ENCODE measurements around the gene TRMT2A. TPM values are rescaled to one million over a fixed set of nuclear protein-coding genes. Genes with fewer than 3 reads are reported as not detected.

The TRMT2A gene, protein sequence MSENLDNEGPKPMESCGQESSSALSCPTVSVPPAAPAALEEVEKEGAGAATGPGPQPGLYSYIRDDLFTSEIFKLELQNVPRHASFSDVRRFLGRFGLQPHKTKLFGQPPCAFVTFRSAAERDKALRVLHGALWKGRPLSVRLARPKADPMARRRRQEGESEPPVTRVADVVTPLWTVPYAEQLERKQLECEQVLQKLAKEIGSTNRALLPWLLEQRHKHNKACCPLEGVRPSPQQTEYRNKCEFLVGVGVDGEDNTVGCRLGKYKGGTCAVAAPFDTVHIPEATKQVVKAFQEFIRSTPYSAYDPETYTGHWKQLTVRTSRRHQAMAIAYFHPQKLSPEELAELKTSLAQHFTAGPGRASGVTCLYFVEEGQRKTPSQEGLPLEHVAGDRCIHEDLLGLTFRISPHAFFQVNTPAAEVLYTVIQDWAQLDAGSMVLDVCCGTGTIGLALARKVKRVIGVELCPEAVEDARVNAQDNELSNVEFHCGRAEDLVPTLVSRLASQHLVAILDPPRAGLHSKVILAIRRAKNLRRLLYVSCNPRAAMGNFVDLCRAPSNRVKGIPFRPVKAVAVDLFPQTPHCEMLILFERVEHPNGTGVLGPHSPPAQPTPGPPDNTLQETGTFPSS
- total RNA-seq = 100 to 1,000 TPM in 1 of 6 donors, 10 to 100 TPM in 5; 30.3 to 146 (median 61.9) TPM

DNA sequence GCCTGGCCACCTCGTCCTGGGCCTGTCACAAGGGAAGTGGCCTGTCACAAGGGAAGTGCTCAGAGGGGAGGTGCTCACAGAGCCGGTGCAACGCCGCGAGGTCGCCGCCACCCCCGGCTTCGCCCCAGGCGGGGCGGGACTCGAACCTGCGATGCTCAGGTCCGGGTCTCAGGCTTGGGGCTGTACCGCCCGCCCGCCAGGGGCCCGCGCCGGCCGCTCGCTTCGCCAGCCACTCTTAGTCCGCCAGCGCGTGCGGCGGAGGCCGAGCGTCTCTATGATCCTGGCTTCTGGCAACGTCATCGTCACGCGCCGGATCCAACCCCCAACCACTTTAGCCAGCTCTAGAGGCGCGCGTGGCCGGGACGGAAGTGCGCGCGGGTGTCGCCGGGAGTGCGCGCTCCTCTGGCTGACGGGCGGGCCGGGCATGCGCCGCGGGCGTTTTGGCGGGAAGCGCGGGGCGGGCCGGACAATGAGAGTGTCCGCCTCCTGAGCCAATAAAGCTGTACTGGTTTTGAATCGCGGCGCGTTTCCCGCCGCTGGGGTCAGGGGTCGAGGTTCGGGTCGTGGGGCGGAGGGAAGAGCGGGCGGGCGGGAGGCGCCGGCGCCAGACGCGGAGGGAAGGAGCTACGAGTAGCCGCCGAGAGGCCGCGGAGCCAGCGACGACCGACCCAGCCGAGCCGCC lies at the start of gene TRMT2A:
TRMT2A (minus strand) TSS at position 276 of the 682 bp plus-strand sequence. CDS start 320 bp downstream, outside the sequence.
- Histone ChIP-seq H3K4me3 (peak within 1 kb of the TSS; percentile 90 to 98 (median 92)), H3K27me3 (no peaks in the 10 kb centered on the region), H3K4me1 (peaks cover 24 to 36% (median 35%) of the 10 kb centered on the region in 4 donors), H3K36me3 (peaks cover 9 to 70% (median 45%) of the 10 kb centered on the region in 4 donors), H3K27ac (peak within 1 kb of the TSS; percentile 84 to 91 (median 87)), H3K9me3 (no peaks in the 10 kb centered on the region)
- ATAC-seq (ENCODE audit: low FRiP score in 2 of 2) (peak; percentile 94 to 96), DNase-seq (peak; percentile 97 to 99)
- TF ChIP-seq POLR2A (IDR thresholded peaks at IDR 0.05) (peak in 2 of 4 donors; percentile 41 to 75), POLR2AphosphoS5 (IDR thresholded peaks at IDR 0.05) (peak; percentile 77 to 92), EP300 (IDR thresholded peaks at IDR 0.05) (peak in 1 of 4 donors; percentile 60)
- TF ChIP-seq, protein P1, sequence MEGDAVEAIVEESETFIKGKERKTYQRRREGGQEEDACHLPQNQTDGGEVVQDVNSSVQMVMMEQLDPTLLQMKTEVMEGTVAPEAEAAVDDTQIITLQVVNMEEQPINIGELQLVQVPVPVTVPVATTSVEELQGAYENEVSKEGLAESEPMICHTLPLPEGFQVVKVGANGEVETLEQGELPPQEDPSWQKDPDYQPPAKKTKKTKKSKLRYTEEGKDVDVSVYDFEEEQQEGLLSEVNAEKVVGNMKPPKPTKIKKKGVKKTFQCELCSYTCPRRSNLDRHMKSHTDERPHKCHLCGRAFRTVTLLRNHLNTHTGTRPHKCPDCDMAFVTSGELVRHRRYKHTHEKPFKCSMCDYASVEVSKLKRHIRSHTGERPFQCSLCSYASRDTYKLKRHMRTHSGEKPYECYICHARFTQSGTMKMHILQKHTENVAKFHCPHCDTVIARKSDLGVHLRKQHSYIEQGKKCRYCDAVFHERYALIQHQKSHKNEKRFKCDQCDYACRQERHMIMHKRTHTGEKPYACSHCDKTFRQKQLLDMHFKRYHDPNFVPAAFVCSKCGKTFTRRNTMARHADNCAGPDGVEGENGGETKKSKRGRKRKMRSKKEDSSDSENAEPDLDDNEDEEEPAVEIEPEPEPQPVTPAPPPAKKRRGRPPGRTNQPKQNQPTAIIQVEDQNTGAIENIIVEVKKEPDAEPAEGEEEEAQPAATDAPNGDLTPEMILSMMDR (IDR thresholded peaks at IDR 0.05) = peak in 4 of 6 experiments; percentile 22 to 54 (median 40)
- 0 to 7% methylated on average over 6 to 55 of the region's 88 CpGs for WGBS, 2 donors

DNA sequence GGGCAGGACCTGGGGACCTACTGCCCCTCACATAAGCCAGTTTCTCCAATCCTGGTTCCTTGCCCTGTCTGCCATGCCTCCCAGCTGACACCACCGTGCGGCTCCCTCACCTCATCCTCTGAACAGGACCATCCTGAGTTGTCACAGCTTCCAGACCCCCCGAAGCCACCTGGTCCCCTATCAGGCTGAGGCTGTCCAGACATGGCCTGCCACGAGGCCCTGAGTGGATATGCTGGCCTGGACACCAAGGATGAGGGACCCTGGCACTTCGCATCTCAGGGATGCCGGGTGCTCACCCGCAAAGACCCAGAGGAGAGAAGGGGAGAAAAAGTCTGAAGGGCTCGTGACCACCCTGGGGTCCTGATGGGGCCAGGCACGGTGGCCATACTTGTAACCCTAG lies 49.7 kb upstream of the TRMT2A start:
- ATAC-seq (ENCODE audit: low FRiP score in 2 of 2) (no peak), DNase-seq (no peak)
- H3K4me1 ChIP-seq = no peaks in the 10 kb centered on the region
- H3K27ac ChIP-seq = no peak overlapping the region
- TF ChIP-seq, protein P1 (IDR thresholded peaks at IDR 0.05) = no peak
- TF ChIP-seq POLR2AphosphoS5 (IDR thresholded peaks at IDR 0.05) = no peak
- H3K36me3 ChIP-seq = no peaks in the 10 kb centered on the region
- no peaks in the 10 kb centered on the region for H3K27me3 ChIP-seq
- no peak overlapping the region for H3K4me3 ChIP-seq
- 83 to 89% methylated on average over 8 to 9 of the region's 9 CpGs for WGBS, 2 donors
- H3K9me3 ChIP-seq = no peaks in the 10 kb centered on the region

DNA sequence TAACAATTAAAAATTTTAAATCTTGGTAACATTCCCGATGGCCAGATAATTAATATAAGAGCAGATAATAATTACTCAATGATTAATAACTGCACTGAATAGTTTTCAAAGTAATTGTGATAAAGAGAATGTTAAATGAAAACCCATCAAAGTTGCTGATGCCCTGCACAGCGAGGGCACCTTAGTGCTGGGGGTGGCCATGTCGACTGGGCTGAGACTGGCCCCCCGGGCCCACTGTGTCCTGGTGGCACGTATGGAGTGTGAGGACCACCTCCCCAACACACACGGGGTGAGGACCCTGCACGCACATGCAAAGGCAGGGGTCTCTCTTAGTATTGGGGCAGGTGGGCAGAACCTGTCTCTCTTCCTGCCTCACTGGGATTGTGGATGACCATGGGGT lies 48.9 kb upstream of the TRMT2A start:
- peak in 1 of 2 donors; percentile 37 for DNase-seq
- Histone ChIP-seq H3K27me3 (no peaks in the 10 kb centered on the region), H3K27ac (no peak overlapping the region), H3K36me3 (no peaks in the 10 kb centered on the region), H3K9me3 (no peaks in the 10 kb centered on the region), H3K4me3 (no peak overlapping the region), H3K4me1 (no peaks in the 10 kb centered on the region)
- WGBS, 2 donors = 83% methylated on average over 7 of the region's 7 CpGs
- ATAC-seq (ENCODE audit: low FRiP score in 2 of 2) = no peak
- no peak for TF ChIP-seq POLR2A (IDR thresholded peaks at IDR 0.05)
- TF ChIP-seq POLR2AphosphoS5 (IDR thresholded peaks at IDR 0.05) = no peak
- TF ChIP-seq, protein P1 (IDR thresholded peaks at IDR 0.05) = no peak
- TF ChIP-seq EP300 (IDR thresholded peaks at IDR 0.05) = no peak

DNA sequence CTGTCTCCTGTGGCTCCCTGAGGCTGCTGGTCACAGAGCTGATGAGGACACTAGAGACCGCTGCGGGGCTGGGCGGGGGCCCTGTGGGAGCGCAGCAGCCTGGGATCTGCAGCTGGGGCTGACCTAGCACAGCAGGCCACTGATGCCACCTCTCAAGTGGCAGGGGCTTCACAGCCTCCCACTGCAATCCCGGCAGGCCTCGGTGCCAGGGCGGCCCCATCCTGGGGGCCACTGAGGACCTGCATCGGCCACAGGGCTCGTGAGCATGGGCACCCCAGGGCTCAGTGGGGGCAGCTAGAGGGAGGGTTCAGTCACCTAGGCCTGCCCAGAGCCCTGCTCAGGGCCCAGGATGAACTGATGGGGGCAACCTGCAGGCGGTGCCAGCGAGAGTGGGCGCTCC lies 48.4 kb upstream of the TRMT2A start:
- Histone ChIP-seq H3K9me3 (no peaks in the 10 kb centered on the region), H3K27ac (no peak overlapping the region), H3K27me3 (no peaks in the 10 kb centered on the region), H3K4me3 (no peak overlapping the region), H3K4me1 (no peaks in the 10 kb centered on the region), H3K36me3 (no peaks in the 10 kb centered on the region)
- ATAC-seq (ENCODE audit: low FRiP score in 2 of 2) = peak in 1 of 2 donors; percentile 5
- DNase-seq = peak in 1 of 2 donors; percentile 69
- 96% methylated on average over 5 to 9 of the region's 12 CpGs for WGBS, 2 donors
- no peak for TF ChIP-seq POLR2A (IDR thresholded peaks at IDR 0.05)
- no peak for TF ChIP-seq POLR2AphosphoS5 (IDR thresholded peaks at IDR 0.05)

DNA sequence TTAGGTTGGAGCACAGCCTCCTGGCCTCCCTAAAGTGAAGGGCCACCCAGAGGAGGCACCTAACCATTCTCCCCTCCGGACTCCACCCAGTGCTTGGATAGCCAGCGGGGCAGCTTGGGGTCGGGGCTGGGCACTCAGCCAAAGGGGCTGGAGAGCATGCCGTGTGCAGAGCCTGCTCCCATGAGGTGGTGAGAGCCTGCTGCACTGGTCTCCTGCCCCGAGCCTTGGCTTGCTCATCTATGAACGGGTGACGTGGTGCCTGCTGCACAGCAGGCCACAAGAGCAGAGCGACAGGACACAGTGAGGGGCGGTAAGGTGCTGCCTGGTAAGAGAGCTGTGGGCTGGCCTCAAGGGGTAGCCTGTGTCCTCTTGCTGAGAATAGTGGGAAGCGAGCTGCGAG lies 47.8 kb upstream of the TRMT2A start:
- peak in 1 of 2 donors; percentile 23 for DNase-seq
- Histone ChIP-seq H3K27me3 (no peaks in the 10 kb centered on the region), H3K27ac (no peak overlapping the region), H3K4me1 (no peaks in the 10 kb centered on the region), H3K36me3 (no peaks in the 10 kb centered on the region), H3K9me3 (no peaks in the 10 kb centered on the region), H3K4me3 (no peak overlapping the region)
- ATAC-seq (ENCODE audit: low FRiP score in 2 of 2) = no peak
- 64 to 90% methylated on average over 4 to 11 of the region's 11 CpGs for WGBS, 2 donors
- TF ChIP-seq, protein P1 (IDR thresholded peaks at IDR 0.05) = no peak
- TF ChIP-seq POLR2A (IDR thresholded peaks at IDR 0.05) = no peak
- TF ChIP-seq EP300 (IDR thresholded peaks at IDR 0.05) = no peak
- TF ChIP-seq POLR2AphosphoS5 (IDR thresholded peaks at IDR 0.05) = no peak
